Activated CD8-positive, alpha-beta memory T cell treated with anti-CD3 and anti-CD28 coated beads, Interleukin-2, amount 50 U/mL, for 1 hour (primary cell): Measurements from ENCODE around the gene GSTK1.

Source experiments
- DNase-seq: peaks from one replicate; pipeline ENCODE4 v3.0.0-alpha.2; 2020; ENCODE audit errors: extremely low read depth

The GSTK1 gene

DNA sequence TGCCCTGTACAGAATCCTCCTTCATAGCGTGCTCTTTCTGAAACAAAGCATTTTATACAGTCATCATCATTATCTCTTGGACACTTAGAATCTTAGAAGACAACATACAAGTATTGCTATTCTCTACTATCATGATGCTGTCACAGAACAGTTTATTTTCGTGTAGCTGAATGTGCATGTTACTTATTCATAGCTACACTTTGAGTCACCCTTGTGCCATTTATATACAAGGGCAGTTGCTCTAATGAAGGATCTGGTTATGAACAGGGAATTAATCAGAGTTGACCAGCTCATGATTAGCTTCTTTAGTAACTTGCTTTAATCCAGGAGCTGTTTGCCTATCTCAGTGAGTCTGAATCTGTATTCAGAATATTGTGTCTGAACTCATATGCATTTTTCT lies 36.1 kb downstream of the GSTK1 start:
- DNase-seq, result no peak

DNA sequence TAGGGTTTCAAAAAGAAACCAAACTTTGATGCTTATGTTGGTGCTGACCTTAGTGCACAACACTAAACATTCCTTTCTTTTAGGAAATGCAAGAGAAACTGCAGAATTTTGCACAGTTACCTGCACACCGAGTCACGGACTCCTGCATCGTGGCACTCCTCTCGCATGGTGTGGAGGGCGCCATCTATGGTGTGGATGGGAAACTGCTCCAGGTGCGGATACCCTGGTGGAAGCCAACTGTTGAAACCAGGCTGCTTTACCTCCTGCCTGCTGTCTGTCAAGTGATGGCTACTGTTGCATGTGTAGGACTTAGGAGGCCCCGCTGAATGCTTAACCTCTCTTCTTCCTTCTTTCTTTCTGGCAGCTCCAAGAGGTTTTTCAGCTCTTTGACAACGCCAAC lies 36.6 kb downstream of the GSTK1 start:
- DNase-seq, result peak; percentile 40

DNA sequence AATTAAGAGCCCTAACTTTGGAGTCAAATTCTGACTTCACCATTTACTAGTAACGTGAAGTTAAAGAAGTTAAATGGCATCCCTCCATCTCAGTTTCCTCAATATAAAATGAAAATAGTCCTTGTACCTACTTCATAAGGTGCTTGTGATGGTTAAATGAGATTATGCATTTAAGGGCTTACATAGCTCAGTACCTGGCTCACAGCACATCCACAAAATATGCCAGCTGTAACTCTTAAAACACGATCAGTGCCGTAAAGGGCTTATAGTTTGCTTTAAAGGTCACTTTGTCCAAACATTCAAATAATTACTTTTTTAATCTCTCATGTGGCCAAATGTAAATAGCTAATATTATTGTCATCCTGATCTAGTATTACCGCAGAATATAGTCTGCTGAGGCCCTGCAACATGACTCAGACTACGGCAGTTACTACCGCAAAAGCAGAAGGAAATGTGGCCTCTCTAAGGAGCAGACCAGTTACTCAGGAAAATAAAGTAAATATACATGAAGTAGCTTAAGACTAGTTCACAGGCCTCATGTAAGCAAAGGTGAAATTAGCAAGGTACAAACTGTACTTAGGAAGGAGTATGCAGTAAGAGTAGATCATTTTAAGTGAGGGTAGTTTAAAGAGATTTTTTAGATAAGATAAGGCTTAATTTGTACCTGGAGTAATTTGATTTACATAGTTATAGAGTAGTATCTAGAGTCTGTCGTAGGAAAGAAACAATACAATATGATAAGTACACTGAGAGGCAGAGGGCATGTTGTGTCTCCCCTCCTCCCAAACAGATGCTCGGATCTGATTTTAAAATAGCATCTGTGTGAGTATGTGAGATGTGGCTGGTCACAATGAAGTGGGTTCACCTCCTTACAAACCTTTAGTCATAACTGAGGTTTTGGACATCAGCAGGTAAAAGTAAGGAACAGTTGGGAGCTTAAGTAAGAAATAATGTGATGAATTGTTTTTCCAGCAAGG lies 38.0 kb downstream of the GSTK1 start:
- no peak for DNase-seq

DNA sequence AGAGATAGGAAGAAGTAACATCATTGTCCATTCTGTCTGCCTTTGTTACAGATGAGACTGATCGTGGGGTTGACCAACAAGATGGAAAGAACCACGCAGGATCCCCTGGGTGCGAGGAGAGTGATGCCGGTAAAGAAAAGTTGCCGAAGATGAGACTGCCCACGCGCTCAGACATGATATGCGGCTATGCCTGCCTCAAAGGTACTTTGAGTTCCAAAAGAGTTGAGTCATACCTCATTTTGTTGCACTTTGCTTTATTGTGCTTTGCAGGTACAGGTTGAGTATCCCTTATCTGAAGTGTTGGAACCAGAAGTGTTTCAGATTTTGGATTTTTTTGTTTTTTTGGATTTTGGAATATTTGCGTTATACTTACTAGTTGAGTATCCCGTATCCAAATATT lies 40.5 kb downstream of the GSTK1 start:
- DNase-seq, result no peak

DNA sequence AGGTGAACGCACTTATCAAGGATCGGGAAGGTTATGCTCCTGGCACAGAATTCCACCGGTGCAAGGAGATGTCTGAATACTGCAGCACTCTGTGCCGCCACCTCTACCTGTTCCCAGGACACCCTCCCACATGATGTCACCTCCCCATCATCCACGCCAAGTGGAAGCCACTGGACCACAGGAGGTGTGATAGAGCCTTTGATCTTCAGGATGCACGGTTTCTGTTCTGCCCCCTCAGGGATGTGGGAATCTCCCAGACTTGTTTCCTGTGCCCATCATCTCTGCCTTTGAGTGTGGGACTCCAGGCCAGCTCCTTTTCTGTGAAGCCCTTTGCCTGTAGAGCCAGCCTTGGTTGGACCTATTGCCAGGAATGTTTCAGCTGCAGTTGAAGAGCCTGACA lies 41.7 kb downstream of the GSTK1 start:
- no peak for DNase-seq

DNA sequence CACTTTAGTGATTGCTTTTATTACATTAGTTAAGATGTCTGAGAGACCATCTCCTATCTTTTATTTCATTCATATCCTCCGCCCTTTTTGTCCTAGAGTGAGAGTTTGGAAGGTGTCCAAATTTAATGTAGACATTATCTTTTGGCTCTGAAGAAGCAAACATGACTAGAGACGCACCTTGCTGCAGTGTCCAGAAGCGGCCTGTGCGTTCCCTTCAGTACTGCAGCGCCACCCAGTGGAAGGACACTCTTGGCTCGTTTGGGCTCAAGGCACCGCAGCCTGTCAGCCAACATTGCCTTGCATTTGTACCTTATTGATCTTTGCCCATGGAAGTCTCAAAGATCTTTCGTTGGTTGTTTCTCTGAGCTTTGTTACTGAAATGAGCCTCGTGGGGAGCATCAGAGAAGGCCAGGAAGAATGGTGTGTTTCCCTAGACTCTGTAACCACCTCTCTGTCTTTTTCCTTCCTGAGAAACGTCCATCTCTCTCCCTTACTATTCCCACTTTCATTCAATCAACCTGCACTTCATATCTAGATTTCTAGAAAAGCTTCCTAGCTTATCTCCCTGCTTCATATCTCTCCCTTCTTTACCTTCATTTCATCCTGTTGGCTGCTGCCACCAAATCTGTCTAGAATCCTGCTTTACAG lies 42.3 kb downstream of the GSTK1 start:
- peak; percentile 21 for DNase-seq

DNA sequence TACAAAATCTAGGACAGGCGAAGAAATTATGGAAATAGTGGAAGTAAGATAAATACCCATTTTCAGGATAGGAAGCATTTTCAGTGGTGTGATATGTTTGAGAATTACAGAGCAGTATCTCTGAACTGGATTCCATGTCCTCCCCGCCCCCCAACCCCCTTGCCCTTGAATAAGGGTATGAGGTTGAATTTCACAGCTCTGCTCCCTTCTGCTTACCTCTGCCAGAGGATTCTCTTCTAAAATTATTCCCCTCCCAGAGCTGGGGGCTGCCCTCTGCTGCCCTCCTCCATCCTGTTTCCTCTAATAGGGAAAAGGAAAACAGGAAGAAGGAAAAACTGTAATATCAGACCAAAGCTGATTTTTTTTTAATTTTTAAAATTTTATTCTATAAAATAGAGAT lies 45.4 kb downstream of the GSTK1 start:
- no peak for DNase-seq

DNA sequence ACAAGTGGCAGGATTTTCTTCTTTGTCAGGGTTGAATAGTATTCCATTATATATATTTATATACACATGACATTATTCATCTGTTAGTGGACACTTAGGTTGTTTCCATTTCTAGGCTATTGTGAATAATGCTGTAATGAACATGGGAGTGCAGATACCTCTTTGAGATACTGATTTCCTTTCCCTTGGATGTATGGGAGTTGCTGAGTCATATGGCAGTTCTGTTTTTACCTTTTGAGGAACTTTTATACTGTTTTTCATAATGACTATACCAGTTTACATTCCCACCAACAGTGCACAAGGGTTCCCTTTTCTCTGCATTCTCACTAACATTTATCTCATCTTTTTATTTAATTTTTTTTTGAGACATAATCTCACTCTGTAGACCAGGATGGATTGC lies 50.9 kb downstream of the GSTK1 start:
- DNase-seq, result no peak

DNA sequence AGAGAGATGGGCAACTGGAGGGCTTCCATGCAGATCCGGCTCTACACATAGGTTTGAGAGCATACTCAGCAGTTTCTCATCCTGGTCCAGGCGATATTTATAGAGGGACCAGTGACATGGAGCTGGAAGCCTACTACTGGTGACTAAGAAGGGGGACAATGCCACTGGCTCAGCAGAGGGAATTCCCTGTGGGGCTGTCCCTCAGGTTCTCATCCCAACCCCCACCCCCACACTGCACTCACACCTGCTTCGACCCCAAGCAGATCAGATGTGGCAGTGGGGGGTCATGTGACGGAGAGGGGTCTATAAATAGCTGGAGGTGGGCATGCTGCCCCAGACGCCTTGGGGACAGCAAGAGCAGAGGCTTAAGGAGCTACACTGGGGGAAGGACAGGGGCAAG lies 52.5 kb downstream of the GSTK1 start, which contains the start of gene CLCN1:
Gene CLCN1, plus strand, starts transcription at position 336 of the 400 bp plus-strand sequence. CDS start 102 bp downstream, outside the sequence.
- DNase-seq, result no peak

DNA sequence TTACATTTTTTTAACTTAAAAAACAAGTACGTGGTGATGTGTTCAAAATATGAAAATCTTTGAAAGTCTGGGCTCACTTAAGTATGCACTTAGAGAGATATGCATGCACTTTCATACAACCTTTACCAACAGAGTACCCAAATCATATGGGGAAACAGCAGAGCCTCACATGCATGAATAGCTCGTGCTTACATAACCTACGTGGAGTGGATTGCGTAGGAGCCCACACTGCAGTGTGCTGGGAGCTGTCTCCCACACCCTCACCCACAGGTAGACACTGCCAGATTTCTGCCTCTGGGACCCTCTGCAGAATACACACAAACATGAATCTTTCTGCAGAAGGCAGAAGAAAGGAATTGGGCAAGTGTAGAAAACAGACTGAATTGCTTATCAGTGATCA lies 53.3 kb downstream of the GSTK1 start:
- DNase-seq, result no peak

DNA sequence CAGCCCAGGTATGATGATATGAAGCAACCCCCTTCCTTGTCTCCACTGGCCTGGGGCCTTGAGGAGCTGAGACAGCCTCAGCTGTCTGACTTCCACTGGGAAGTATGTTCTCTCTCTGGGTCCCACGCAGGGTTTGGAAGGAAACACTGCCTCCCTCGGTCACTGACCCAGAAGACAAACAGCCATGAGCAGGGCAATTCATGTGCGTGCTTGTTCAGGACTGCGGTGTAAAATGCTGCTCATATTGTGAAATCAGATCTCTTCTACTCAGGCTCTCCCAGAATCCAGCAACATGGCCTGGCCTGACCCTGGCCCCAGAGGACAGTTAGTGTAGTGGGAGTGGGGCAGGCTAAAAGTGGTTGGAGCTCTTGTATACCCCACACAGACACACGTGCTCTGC lies 55.4 kb downstream of the GSTK1 start:
- DNase-seq, result no peak
